ENCODE data around the gene FAM3C. TPM values are rescaled to one million over a fixed set of nuclear protein-coding genes. Genes with fewer than 3 reads are reported as not detected.
"Not testable (repeated sequence)": the region's sequence is repeated elsewhere in the genome, so short reads cannot be mapped to it uniquely, and the experiment has no call there.

The FAM3C gene
- total and polyA plus RNA-seq, 2 donors (not counting 1 experiment from before 2014, with no cell fraction given): 38.7 to 75.4 TPM

GRCh38 chr7:121433775-121434174, 37.7 kb upstream of the FAM3C start:
- Histone ChIP-seq H3K4me2 (replicated peaks; ENCODE audit: low read depth, low read length, poor library complexity, severe bottlenecking) (no peak overlapping the region), H3K4me3 (ENCODE audit: control extremely low read depth in 1 of 5, extremely low read depth in 1 of 5, insufficient read depth in 1 of 5, low read depth in 2 of 5, low read length in 4 of 5) (no peak overlapping the region)
- no peak overlapping the region for H3K4me3 Mint-ChIP-seq

GRCh38 chr7:121432486-121432885, 36.4 kb upstream of the FAM3C start:
- not testable (repeated sequence) for DNase-seq; H3K27me3 Mint-ChIP-seq; H3K9ac ChIP-seq (ENCODE audit: low read length); H3K27ac ChIP-seq (ENCODE audit: low read length in 2 of 2); H3K36me3 ChIP-seq (replicated peaks in 1 of 2; ENCODE audit: control extremely low read depth in 1 of 2, control insufficient read depth in 1 of 2, extremely low read depth in 1 of 2, insufficient read depth in 2 of 2, low read length in 1 of 2); H3K4me3 ChIP-seq (ENCODE audit: control extremely low read depth in 1 of 5, extremely low read depth in 1 of 5, insufficient read depth in 1 of 5, low read depth in 2 of 5, low read length in 4 of 5); ATAC-seq (ENCODE audit: low read depth); H3K79me2 ChIP-seq (ENCODE audit: control insufficient read depth, insufficient read depth, low read length); H4K20me1 ChIP-seq (ENCODE audit: control insufficient read depth, insufficient read depth, low read length, poor library complexity, severe bottlenecking); H3K9me3 ChIP-seq (ENCODE audit: control extremely low read depth in 1 of 3, control insufficient read depth in 2 of 3, insufficient read depth in 1 of 3, low read length in 2 of 3); H3K27me3 ChIP-seq (replicated peaks in 1 of 4; ENCODE audit: control extremely low read depth in 1 of 4, control insufficient read depth in 3 of 4, insufficient read depth in 4 of 4, low read length in 3 of 4); H3K4me2 ChIP-seq (replicated peaks; ENCODE audit: low read depth, low read length, poor library complexity, severe bottlenecking); H2AFZ ChIP-seq (ENCODE audit: insufficient read depth, low read depth, low read length, poor library complexity, severe bottlenecking); H3K9me3 Mint-ChIP-seq (ENCODE audit: insufficient read depth); H3K4me3 Mint-ChIP-seq; H3K27ac Mint-ChIP-seq
- peaks cover 5 to 12% of the 10 kb centered on the region in 2 donors for H3K4me1 ChIP-seq (ENCODE audit: control insufficient read depth in 2 of 2, insufficient read depth in 2 of 2, low read length in 2 of 2)
- POLR2A ChIA-PET: interaction anchor here (0.6 kb wide), 1 partner anchor 11 kb away, joined by 3 read pairs; no protein-coding TSS in a partner anchor
- intact Hi-C loops (cut with micrococcal nuclease): loop anchor here (10.0 kb wide), 1 partner anchor 112 kb away; no protein-coding TSS in a partner anchor
- peaks cover 14% of the 10 kb centered on the region for H3K4me1 Mint-ChIP-seq
- CTCF ChIA-PET: interaction anchor here (0.7 kb wide), 1 partner anchor 112 kb away, joined by 3 read pairs; no protein-coding TSS in a partner anchor
- WGBS (ENCODE audit: insufficient coverage): 86% methylated on average over 1 of the region's 4 CpGs

More at GRCh38 chr7:121433775-121434174, 37.7 kb upstream of the FAM3C start:
- Histone ChIP-seq H3K9me3 (ENCODE audit: control extremely low read depth in 1 of 3, control insufficient read depth in 2 of 3, insufficient read depth in 1 of 3, low read length in 2 of 3) (no peaks in the 10 kb centered on the region), H3K36me3 (replicated peaks in 1 of 2; ENCODE audit: control extremely low read depth in 1 of 2, control insufficient read depth in 1 of 2, extremely low read depth in 1 of 2, insufficient read depth in 2 of 2, low read length in 1 of 2) (no peaks in the 10 kb centered on the region), H3K79me2 (ENCODE audit: control insufficient read depth, insufficient read depth, low read length) (no peaks in the 10 kb centered on the region), H2AFZ (ENCODE audit: insufficient read depth, low read depth, low read length, poor library complexity, severe bottlenecking) (peak overlapping the region; percentile 6), H3K27ac (ENCODE audit: low read length in 2 of 2) (no peak overlapping the region), H3K9ac (ENCODE audit: low read length) (no peak overlapping the region), H3K27me3 (replicated peaks in 1 of 4; ENCODE audit: control extremely low read depth in 1 of 4, control insufficient read depth in 3 of 4, insufficient read depth in 4 of 4, low read length in 3 of 4) (no peaks in the 10 kb centered on the region), H4K20me1 (ENCODE audit: control insufficient read depth, insufficient read depth, low read length, poor library complexity, severe bottlenecking) (no peaks in the 10 kb centered on the region), H3K4me1 (ENCODE audit: control insufficient read depth in 2 of 2, insufficient read depth in 2 of 2, low read length in 2 of 2) (peaks cover 16 to 25% of the 10 kb centered on the region in 2 donors)
- Mint-ChIP-seq H3K4me1 (peaks cover 25% of the 10 kb centered on the region), H3K27me3 (no peaks in the 10 kb centered on the region), H3K9me3 (ENCODE audit: insufficient read depth) (no peaks in the 10 kb centered on the region), H3K27ac (no peak overlapping the region)
- ATAC-seq (ENCODE audit: low read depth) (no peak), DNase-seq (no peak)
- WGBS (ENCODE audit: insufficient coverage): 80% methylated on average over 1 of the region's 2 CpGs
- POLR2A ChIA-PET: no interaction called here
- CTCF ChIA-PET: interaction anchor here (1.1 kb wide), 1 partner anchor 37 kb away, joined by 3 read pairs; the partner anchor contains the start of gene FAM3C
- TF ChIP-seq CTCF (IDR thresholded peaks at IDR 0.05) (no peak), EZH2 (IDR thresholded peaks at IDR 0.05; ENCODE audit: borderline replicate concordance, insufficient read depth, low read depth, low read length, poor library complexity, severe bottlenecking) (no peak)
- intact Hi-C loops (cut with micrococcal nuclease): loop anchor here (1.0 to 10.0 kb wide), 2 partner anchors 14 to 111 kb away; no protein-coding TSS in a partner anchor

Measured in B cell (primary cell).